Measurements from ENCODE around the gene METTL15. TPM values are rescaled to one million over a fixed set of nuclear protein-coding genes. Genes with fewer than 3 reads are reported as not detected.

METTL15 gene
- total RNA-seq, 1 experiment from 2014 or later = 9.1 TPM

GRCh38 chr11:28140689-28141455 is 32.7 kb downstream of the METTL15 start:
- H3K9me3 ChIP-seq (ENCODE audit: control insufficient read depth, low read depth, low read length) = peaks cover 36% of the 10 kb centered on the region
- no peaks in the 10 kb centered on the region for H3K79me1 ChIP-seq (ENCODE audit: insufficient read depth, low read depth, low read length, poor library complexity, severe bottlenecking)
- no peak overlapping the region for H4K5ac ChIP-seq (ENCODE audit: insufficient read length, low read depth, low read length)
- no peak overlapping the region for H2BK12ac ChIP-seq (ENCODE audit: insufficient read length, low read depth, low read length)
- H2BK20ac ChIP-seq (ENCODE audit: low read depth, low read length, poor library complexity, severe bottlenecking) = no peak overlapping the region
- no peak overlapping the region for H3K4ac ChIP-seq (ENCODE audit: low read depth, low read length)
- H2AK5ac ChIP-seq (ENCODE audit: insufficient read length, low read length) = no peak overlapping the region
- no peaks in the 10 kb centered on the region for H4K20me1 ChIP-seq (ENCODE audit: control insufficient read depth, insufficient read depth, insufficient read length)
- H3K27ac ChIP-seq (ENCODE audit: insufficient read length, low read depth, low read length) = no peak overlapping the region
- DNase-seq = no peak
- no peak overlapping the region for H2BK5ac ChIP-seq (ENCODE audit: insufficient read length, low read length)
- WGBS (ENCODE audit: extremely low coverage, insufficient read length, low lambda C conversion rate) = no CpG with 5 or more reads among the region's 9 CpGs
- Mint-ChIP-seq H3K27ac (peak overlapping the region in 2 of 3 experiments; percentile 28 to 88; a peak in 3 of 7 replicates), H3K9me3 (peaks cover 52 to 55% of the 10 kb centered on the region in 2 experiments), H3K27me3 (ENCODE audit: low read depth) (no peaks in the 10 kb centered on the region; the same call in 1 of the 2 replicates), H3K36me3 (ENCODE audit: insufficient read depth in 1 of 3, low read depth in 3 of 3) (peaks cover 44 to 56% (median 48%) of the 10 kb centered on the region in 3 experiments), H3K4me1 (peaks cover 15 to 36% of the 10 kb centered on the region in 2 experiments), H3K4me3 (no peak overlapping the region)
- H3K18ac ChIP-seq (ENCODE audit: insufficient read length, low read depth, low read length) = no peak overlapping the region
- H2AFZ ChIP-seq (ENCODE audit: low read length) = no peak overlapping the region
- H2BK120ac ChIP-seq (ENCODE audit: low read depth, low read length, poor library complexity, severe bottlenecking) = no peak overlapping the region
- no peak for TF ChIP-seq CTCF (conservative IDR thresholded peaks at IDR 0.05)
- H4K91ac ChIP-seq (ENCODE audit: insufficient read length, low read depth, low read length) = no peak overlapping the region
- no peaks in the 10 kb centered on the region for H3K4me1 ChIP-seq (ENCODE audit: insufficient read depth, low read length)
- no peaks in the 10 kb centered on the region for H3K23me2 ChIP-seq (ENCODE audit: insufficient read length, low read depth, low read length, poor library complexity, severe bottlenecking)
- no peak overlapping the region for H3K23ac ChIP-seq (ENCODE audit: insufficient read length, low read depth, low read length)
- no peak overlapping the region for H3K56ac ChIP-seq (ENCODE audit: insufficient read length, low read depth, low read length)
- H3K79me2 ChIP-seq (ENCODE audit: insufficient read depth, low read length) = no peaks in the 10 kb centered on the region
- H2BK15ac ChIP-seq (ENCODE audit: low read depth, low read length) = no peak overlapping the region
- no peak overlapping the region for H3K4me2 ChIP-seq (ENCODE audit: insufficient read depth, insufficient read length, low read length)
- H4K8ac ChIP-seq (replicated peaks; ENCODE audit: insufficient read length, low read depth, low read length) = no peak overlapping the region
- H3T11ph ChIP-seq (ENCODE audit: low read length) = no peak overlapping the region
- H3K9ac ChIP-seq (ENCODE audit: extremely low read depth, insufficient read length, low read length) = no peak overlapping the region
- no peak overlapping the region for H3K14ac ChIP-seq (ENCODE audit: insufficient read depth, low read length)
- no peaks in the 10 kb centered on the region for H3K27me3 ChIP-seq (ENCODE audit: insufficient read depth, low read length)
